Osteocyte (in vitro differentiated cells): ENCODE data around the gene FREY1. TPM values are rescaled to one million over a fixed set of nuclear protein-coding genes. Genes with fewer than 3 reads are reported as not detected.

ENCODE experiments used
- DNase-seq: peaks from one replicate; pipeline ENCODE4 v3.0.0; 2021; ENCODE audit warnings: mixed read lengths; ENCODE audit not compliant: unreplicated experiment; ENCODE audit errors: extremely low spot score
- H3K27ac Mint-ChIP-seq: one replicate; pipeline ENCODE4 v1.8.0; 2021; ENCODE audit warnings: mild to moderate bottlenecking, mixed read lengths; ENCODE audit not compliant: unreplicated experiment
- H3K27me3 Mint-ChIP-seq: one replicate; pipeline ENCODE4 v1.8.0; 2021; ENCODE audit warnings: mixed read lengths; ENCODE audit not compliant: unreplicated experiment
- H3K36me3 Mint-ChIP-seq: one replicate; pipeline ENCODE4 v1.8.0; 2021; ENCODE audit warnings: mixed read lengths; ENCODE audit not compliant: unreplicated experiment
- H3K4me1 Mint-ChIP-seq: one replicate; pipeline ENCODE4 v1.8.0; 2021; ENCODE audit warnings: mixed read lengths; ENCODE audit not compliant: unreplicated experiment
- H3K4me3 Mint-ChIP-seq: one replicate; pipeline ENCODE4 v1.8.0; 2021; ENCODE audit warnings: mild to moderate bottlenecking, moderate library complexity, mixed read lengths; ENCODE audit not compliant: unreplicated experiment
- H3K9me3 Mint-ChIP-seq: one replicate; pipeline ENCODE4 v1.8.0; 2021; ENCODE audit warnings: mixed read lengths; ENCODE audit not compliant: unreplicated experiment
- total RNA-seq: library from RNA; stranded (reverse); gene quantifications from 2 replicates; pipeline ENCODE4 v1.2.1, GENCODE V29; 2021
- TF ChIP-seq, protein P1 (sequence below): fragments of 200-600 bp; sonication (generic); IDR thresholded peaks from 2 replicates; pipeline ENCODE4 v1.5.0; 2021; ENCODE audit warnings: antibody characterized with exemption, mild to moderate bottlenecking, moderate library complexity

The FREY1 gene
- total RNA-seq, 1 donor from 2014 or later: 0.81 TPM

DNA sequence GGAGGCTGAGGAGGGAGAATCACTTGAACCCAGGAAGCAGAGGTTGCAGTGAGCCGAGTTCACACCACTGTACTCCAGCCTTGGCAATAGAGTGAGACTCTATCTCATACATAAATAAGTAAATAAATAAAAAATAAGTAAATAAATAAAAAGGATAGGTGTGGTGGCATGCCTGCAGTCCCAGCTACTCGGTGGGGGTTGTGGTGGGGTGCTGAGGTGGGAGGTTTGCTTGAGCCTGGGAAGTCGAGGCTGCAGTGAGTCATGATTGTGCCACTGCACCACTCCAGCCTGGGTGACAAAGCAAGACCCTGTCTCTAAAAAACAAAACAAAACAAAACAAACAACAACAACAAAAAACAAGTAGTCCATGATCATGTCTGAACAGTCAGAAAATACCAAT, 18.5 kb upstream of the FREY1 start:
- H3K27me3 Mint-ChIP-seq: peaks cover 29% of the 10 kb centered on the region
- H3K36me3 Mint-ChIP-seq: peaks cover 2% of the 10 kb centered on the region

DNA sequence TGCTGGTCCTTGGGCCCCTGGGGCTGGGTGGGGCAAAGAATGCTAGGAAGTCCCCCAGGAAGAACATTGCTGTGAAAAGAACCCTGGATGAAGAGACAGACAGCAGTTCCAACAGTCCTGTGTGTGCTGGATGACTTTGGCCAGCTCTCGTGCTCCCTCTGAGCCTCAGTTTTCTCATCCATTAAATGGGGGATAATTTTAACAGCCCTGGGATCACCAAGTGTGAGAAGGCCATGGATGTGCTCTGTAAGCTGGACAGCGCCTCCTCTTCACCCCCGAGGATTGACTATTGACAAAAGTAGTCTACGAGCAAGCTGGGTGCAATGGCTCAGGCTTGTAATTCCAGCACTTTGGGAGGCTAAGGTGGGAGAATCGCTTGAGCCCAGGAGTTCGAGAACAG, 17.9 kb upstream of the FREY1 start:
- Mint-ChIP-seq H3K4me1 (peaks cover 15% of the 10 kb centered on the region), H3K36me3 (no peaks in the 10 kb centered on the region), H3K4me3 (no peak overlapping the region), H3K27me3 (peaks cover 29% of the 10 kb centered on the region), H3K27ac (no peak overlapping the region), H3K9me3 (no peaks in the 10 kb centered on the region)
- TF ChIP-seq, protein P1, sequence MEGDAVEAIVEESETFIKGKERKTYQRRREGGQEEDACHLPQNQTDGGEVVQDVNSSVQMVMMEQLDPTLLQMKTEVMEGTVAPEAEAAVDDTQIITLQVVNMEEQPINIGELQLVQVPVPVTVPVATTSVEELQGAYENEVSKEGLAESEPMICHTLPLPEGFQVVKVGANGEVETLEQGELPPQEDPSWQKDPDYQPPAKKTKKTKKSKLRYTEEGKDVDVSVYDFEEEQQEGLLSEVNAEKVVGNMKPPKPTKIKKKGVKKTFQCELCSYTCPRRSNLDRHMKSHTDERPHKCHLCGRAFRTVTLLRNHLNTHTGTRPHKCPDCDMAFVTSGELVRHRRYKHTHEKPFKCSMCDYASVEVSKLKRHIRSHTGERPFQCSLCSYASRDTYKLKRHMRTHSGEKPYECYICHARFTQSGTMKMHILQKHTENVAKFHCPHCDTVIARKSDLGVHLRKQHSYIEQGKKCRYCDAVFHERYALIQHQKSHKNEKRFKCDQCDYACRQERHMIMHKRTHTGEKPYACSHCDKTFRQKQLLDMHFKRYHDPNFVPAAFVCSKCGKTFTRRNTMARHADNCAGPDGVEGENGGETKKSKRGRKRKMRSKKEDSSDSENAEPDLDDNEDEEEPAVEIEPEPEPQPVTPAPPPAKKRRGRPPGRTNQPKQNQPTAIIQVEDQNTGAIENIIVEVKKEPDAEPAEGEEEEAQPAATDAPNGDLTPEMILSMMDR: no peak
- no peak for DNase-seq

More for the DNA sequence above, 18.5 kb upstream of the FREY1 start:
- no peak overlapping the region for H3K27ac Mint-ChIP-seq
- TF ChIP-seq, protein P1: no peak
- H3K4me3 Mint-ChIP-seq: no peak overlapping the region
- H3K4me1 Mint-ChIP-seq: peaks cover 20% of the 10 kb centered on the region
- no peak for DNase-seq
- no peaks in the 10 kb centered on the region for H3K9me3 Mint-ChIP-seq

DNA sequence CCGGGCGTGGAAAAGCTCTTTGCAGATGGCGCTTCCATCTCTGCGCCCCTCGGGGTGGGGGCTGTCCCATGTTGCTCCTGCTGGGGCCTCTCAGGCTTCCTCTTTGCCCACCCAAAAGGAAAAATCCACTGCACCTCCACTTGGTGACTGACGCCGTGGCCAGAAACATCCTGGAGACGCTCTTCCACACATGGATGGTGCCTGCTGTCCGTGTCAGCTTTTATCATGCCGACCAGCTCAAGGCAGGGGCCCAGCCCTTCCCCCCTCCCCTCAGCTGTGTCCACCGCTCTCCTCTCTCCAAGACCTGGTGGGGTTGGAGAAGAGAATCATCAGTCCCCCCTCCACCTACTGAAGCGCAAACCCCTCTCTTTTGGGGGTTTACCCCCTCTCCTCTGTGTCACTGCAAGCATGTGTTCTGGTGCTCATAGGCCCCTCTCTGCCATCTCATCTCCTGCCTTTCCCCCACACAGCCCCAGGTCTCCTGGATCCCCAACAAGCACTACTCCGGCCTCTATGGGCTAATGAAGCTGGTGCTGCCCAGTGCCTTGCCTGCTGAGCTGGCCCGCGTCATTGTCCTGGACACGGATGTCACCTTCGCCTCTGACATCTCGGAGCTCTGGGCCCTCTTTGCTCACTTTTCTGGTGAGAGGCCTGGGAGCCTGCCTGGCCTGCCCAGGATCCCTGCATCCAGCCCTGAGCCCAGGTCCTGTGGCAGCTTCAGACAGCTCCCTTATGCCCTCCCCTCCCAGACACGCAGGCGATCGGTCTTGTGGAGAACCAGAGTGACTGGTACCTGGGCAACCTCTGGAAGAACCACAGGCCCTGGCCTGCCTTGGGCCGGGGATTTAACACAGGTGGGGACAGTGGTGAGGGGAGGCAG, 17.2 kb upstream of the FREY1 start:
- no peak for DNase-seq
- Mint-ChIP-seq H3K27ac (no peak overlapping the region), H3K4me1 (peaks cover 12% of the 10 kb centered on the region), H3K4me3 (peak overlapping the region; percentile 40), H3K9me3 (no peaks in the 10 kb centered on the region), H3K27me3 (peaks cover 29% of the 10 kb centered on the region), H3K36me3 (no peaks in the 10 kb centered on the region)
- TF ChIP-seq, protein P1: no peak

DNA sequence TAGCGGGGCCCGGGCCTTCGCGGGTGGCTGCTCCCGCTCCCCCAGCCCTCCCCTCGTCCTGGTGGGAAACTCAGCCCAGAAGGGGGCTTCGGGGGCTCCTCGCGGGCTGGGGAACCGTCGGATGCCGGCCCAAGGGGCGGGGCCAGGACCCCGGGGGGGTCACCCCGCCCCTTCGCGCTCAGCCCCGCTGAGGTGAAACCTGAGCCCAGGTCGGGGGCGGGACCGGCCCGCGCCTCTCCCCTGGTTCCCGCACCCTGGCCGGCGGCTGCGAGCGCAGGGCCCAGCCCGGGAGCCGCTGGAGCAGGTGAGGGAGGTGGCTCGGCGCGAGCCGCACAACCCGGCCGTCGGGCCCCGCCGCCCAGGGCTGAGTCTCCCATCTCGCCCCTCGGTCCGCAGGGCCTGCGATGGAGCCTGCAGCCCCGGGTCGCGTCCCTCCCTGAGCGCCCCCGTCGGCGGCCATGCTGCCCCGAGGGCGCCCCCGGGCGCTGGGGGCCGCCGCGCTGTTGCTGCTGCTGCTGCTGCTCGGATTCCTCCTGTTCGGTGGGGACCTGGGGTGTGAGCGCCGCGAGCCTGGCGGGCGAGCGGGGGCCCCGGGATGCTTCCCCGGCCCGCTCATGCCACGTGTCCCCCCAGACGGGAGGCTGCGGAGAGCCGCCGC, 15.5 kb upstream of the FREY1 start, which contains the start of gene LARGE2:
Gene LARGE2, plus strand, starts transcription at position 232 of the 658 bp plus-strand sequence. Its CDS starts 227 bp downstream, at position 459.
- H3K27me3 Mint-ChIP-seq: peaks cover 29% of the 10 kb centered on the region
- no peaks in the 10 kb centered on the region for H3K9me3 Mint-ChIP-seq
- TF ChIP-seq, protein P1: no peak
- no peak within 1 kb of the TSS for H3K27ac Mint-ChIP-seq
- no peaks in the 10 kb centered on the region for H3K36me3 Mint-ChIP-seq
- no peak for DNase-seq
- H3K4me1 Mint-ChIP-seq: peaks cover 19% of the 10 kb centered on the region
- peak within 1 kb of the TSS; percentile 51 for H3K4me3 Mint-ChIP-seq
